ENCODE measurements around the gene RPL41.

The RPL41 gene

DNA sequence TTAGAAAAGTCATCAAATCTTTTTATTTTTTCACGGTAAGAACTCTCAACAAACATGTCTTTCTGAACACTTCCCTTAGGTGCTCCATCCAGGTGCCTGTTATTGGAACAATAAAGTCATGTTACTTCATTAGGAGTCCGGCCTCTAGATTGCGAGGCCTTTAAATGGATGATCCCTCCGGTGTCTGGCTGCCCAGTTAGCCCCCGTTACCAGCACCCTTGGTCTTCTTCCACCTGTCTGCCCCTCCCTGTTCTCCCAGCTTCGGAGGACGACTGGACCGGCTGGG lies 12.7 kb upstream of the RPL41 start:
- DNase-seq = no peak

DNA sequence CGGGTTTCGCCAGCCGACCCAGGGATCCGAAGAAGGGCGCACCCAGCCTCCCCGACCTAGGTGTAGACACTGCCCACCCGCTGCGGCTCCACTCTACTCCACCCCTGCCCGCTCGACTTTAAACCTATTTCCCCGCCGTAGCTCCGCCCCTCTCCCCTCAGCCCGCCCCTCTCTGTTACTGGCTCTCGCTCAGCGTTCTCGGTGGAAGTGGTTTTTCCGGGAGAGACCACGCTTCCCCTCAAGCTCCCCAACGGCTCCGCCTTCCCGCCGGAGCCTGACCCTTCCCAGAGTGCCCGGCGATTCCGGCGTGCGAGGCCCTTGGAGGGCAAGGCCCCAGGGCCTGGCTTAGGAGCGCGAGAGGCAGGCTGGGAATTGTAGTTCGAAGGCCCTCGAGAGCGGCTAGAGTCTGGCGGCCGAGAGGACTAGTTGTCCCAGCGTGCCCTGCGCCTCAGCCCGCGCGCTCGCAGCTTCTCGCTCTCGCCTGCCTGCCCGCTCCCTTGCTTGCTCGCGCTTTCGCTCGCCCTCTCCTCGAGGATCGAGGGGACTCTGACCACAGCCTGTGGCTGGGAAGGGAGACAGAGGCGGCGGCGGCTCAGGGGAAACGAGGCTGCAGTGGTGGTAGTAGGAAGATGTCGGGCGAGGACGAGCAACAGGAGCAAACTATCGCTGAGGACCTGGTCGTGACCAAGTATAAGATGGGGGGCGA lies 12.2 kb upstream of the RPL41 start, which contains the start of gene PA2G4:
Gene PA2G4 (plus strand): TSS at position 451 of the 706 bp plus-strand sequence. CDS start 179 bp downstream, at position 630.
- peak; percentile 100 for DNase-seq

DNA sequence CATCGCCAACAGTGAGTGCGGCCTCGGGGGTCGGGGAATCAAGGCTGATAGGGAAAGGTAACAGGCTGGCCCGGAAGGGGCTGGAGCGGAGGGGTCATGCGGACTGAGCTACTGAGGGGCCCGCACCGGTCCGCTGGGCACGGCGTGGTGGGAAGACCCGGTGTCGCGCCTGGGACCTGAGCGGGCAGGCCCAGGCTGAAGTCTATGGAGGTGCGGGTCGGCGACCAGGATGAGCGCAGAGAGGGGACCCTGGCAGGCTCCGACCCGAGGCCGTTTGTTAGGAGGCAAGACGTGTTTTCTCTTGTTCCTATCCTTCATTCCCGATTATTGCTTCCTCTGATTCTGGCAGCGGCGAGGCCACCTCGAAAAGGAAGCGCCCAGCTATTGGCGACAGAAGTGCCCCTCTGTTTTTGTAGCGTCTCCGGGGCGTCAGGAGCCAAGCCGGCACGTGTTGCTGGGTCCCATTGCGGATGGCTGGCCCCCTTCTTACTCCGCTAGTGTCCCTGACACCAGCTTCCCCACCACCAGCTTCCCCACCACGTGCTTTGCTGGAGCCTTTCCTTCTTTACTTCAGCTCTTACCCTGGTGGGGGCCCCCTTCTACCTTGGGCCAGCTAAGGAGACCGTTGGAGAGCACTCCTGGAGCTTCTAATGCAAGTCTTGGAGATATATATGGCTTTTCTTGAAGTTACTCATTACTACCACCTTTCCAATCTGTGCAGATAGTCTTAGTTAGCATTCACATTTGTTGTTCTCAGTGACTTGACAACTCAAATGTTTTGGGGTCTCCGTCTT lies 11.4 kb upstream of the RPL41 start:
- peak; percentile 44 for DNase-seq

DNA sequence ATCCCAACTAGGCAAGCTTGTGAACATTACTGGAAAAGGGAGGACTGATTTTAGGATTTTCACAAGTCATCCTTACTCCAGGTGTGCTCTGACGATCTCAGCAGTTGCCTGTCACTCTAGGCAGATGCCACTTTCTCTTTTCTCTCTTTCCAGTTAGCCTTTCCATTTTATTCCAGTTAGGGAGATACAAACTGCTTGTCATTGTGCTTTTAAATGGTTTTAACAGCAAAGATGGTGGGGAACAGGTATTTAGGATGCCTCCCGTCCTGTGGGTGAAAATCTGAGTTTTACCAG lies 10.9 kb upstream of the RPL41 start:
- no peak for DNase-seq

DNA sequence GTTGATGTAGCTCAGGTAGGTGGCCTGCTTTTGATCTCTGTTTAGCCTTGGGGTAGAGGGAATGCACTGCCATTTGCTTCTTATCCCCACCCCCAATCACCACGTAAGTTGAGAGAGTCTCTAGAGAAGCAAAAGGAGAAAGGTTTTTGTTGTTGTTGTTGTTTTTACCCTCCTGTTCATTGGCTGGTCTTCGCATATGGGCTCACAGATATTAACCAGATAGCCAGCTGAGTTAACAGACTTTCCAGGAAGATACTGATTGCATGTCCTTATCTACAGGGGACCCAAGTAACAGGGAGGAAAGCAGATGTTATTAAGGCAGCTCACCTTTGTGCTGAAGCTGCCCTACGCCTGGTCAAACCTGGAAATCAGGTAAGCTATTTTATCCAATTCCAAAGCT lies 9.2 kb upstream of the RPL41 start:
- no peak for DNase-seq

DNA sequence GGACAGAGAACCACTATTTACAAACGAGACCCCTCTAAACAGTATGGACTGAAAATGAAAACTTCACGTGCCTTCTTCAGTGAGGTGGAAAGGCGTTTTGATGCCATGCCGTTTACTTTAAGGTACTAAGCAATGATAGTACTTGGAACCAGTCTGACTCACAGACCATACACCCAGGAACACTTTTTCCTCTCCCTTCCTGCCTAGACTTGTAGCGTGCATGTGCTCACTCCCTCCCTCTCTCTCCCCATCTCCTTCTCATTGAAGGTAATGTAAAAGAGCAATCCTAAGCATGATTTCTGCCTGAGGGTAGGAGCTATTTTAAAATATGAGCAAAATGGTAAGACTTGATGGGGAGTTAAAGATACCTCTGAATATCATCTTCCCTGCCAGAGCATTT lies 5.9 kb upstream of the RPL41 start:
- DNase-seq = no peak

DNA sequence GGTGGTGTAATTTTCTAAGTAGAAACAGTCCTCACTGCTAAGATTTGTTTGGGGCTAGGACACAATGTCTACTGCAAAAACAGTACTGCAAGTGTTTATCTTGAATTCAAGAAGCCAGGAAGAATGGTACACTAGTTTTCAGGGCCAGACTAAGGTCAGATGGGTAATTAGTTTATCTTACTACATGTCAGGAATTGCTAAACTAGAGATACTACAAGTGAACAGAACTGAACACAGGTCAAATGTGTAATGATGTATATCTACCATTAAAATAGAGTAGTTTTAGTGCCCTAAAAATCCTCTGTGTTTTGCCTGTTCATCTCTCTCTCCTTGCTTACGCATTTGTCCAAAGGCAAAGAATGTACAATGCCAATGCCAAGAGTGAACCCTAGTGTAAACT lies 2.3 kb upstream of the RPL41 start:
- no peak for DNase-seq

DNA sequence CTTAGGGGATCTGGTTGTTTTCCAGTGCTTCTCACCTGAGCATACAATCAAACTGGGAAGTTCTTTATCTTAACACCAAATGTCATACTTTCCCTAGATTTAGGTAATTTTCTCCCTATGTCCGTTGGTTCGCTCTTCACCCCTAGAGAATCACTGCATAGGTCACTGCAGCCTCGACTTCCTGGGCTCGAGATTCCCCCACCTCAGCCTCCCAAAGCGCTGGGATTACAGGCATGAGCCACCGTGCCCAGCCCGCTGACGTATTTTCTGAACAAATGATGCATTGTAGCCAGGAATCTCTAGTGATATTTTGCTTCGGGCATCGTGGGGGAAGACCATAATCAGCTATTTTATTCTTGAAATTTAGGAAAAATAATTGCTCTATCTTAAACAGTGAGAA lies 1.1 kb upstream of the RPL41 start:
- DNase-seq = no peak

DNA sequence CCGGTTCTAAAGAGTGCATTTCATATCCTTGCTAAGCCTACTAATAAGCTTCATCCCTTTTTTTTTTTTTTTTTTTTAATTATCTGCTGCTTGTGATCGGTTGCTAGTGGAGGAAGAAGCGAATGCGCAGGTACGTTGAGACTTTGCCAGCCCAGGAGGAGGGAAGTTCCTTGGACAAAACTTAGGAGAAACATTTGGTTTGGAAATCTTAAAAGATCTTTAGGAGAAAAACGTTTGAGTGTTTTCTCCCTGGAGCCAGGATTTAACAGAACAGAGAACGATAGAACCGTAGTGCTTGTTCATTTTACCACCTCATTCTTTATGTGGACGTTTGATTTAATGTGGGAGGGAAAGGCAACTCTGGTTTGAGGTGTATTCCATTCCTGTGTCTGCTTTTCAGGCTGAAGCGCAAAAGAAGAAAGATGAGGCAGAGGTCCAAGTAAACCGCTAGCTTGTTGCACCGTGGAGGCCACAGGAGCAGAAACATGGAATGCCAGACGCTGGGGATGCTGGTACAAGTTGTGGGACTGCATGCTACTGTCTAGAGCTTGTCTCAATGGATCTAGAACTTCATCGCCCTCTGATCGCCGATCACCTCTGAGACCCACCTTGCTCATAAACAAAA lies 761 bp downstream of the RPL41 start:
- DNase-seq = peak; percentile 29

DNA sequence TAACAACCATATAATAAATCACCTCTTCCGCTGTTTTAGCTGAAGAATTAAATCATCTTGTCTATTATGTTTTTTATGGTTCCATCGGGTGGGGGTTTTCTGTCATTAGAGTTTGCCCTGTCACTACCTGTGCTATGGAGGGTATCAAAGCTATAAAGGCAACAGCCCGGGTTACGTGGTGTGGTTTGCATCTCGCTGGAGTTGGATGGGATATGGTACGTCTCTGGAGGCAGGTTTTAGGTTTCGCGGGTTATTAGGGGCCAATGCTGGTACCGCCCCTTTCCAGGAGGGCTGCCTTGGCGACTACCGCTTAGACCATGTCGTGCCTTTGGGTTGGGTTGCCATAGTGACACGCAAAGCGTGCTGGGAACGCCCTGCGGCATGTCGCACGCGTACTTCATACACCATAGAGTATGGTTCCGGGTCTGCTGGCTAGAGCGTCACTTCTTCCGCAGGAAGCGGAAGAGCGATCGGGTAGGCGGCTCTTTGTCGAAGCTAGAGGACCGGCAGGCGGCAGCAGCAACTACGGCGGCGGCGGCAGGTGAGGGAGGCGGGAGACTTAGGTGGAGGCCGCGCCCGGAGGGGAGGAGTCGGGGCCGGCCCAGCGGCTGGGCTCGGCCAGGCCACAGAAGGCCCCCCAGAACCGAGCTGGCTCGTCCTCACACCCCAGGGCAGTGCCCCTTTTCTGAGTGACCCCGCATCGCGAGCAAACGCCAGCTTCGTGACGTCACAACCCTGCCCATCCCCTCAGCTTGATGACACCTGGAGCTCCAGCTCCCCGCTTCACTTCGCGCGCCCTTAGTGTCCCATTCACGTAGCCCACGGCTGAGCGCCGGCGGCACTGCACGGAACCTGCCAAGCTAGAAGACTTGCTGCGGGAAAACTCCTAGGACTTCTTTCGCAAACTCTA lies 1.6 kb downstream of the RPL41 start, which contains the start of gene ZC3H10:
Gene ZC3H10 (plus strand): TSS at position 489 of the 910 bp plus-strand sequence. CDS start 2,297 bp downstream, outside the sequence.
- DNase-seq = peak; percentile 100

DNA sequence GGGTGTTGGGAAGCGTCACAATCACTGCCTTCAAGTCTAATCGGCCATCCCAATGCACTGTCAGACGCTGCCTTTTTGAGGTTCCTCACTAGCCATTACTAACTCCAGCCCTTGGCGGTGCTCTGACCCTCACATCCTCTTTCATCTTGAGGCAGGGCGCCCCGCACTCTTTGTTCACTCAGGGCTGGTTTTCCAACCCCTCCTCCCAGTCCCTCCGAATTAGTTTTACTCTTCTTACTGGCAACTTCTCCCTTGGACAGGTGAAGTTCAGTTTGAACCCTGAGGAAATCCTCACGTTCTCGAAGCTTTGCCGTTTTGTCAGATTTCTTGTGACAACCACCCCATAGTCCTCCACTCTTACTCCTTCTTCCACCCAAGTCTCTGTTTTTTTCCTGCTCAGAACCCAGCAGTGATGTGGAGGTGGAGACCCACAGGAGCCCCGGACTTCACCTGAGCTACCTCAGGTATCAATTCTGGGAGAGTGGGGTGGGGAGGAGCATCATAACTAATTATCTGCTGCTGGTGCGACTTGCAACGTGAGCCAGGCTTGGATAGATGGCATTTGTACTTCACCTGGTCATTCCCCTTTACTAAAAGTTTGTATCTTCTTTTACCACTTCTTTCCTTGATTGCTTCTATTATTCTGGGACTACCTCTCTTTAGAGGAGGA lies 2.4 kb downstream of the RPL41 start:
- DNase-seq = no peak

DNA sequence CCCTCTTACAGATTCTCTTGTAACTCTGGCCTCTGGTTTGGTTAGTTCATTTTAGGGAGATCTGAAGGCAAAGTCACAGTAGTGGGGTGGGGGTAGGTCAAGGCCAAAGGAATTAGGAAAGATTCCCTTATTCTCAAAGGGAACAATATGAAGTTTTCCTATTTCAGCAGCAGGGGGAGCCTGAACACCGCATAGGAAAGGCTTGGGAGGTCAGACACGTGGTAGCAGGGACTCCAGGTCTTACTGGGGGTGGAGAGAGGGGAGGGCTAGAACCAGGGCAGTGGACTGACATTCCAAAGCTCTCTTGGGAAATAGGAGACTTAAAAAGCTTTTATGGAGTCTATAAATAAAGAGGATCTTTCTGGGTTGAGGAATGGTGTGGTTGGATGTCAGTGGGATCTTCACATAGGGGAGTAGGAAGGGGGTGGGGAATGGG lies 2.9 kb downstream of the RPL41 start:
- DNase-seq = peak; percentile 75

DNA sequence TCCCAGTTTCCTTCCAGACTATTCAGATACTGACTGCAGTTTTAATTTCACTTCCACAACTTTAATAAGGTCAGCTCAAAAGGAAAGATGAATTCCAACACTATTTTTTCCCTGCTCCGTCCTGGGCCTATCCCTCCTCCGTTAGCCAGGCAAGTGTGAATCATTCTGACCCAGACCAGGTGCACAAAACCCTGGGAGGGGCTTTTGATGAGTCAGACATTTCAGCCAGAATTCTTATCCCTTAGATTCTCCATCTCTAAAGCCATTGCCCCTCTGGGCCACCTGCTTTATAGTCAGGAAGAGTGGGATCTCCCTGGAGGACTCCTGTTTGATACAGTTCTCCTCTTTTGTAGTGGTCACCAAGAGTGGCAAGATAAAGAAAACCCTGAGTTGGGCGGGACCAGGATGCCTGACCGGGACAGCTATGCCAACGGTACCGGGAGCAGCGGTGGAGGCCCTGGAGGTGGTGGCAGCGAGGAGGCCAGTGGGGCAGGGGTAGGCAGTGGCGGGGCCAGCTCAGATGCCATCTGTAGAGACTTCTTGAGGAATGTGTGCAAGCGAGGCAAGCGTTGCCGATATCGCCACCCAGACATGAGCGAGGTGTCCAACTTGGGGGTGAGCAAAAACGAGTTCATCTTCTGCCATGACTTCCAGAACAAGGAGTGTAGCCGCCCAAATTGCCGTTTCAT lies 3.9 kb downstream of the RPL41 start:
- DNase-seq = no peak

DNA sequence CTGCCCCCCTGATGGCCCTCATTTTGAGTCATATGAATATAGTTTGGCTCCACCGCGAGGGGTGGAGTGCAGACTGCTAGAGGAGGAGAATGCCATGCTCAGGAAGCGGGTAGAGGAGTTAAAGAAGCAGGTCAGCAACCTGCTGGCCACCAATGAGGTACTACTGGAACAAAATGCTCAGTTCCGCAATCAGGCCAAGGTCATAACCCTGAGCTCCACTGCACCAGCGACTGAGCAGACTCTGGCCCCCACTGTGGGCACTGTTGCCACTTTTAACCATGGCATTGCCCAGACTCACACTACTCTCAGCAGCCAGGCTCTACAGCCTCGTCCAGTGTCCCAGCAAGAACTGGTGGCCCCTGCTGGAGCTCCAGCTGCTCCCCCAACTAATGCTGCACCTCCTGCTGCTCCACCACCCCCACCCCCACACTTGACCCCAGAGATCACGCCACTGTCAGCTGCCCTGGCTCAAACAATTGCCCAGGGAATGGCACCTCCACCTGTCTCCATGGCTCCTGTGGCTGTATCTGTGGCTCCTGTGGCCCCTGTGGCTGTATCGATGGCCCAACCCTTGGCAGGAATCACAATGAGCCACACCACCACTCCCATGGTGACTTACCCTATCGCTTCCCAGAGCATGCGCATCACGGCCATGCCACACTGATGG lies 4.9 kb downstream of the RPL41 start:
- DNase-seq = no peak

DNA sequence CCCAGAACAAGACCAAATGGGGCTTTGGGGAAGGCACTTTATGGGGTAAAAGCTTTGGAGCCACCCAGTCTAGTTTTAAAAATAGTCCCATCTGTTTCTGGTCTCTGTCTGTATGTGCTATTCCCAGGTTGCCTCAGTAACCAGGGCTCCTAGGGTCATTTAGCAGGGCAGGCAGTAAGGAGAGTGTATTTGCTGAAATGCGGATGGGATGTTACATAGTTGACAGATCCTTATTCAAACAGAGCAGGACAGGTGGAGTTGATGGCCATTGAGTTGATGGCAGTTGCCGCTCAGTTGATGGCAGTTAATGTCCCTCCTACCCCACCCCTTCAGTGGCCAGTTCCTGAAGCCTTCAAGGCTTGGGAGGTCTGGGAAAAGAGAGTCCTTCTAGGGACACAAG lies 6.2 kb downstream of the RPL41 start:
- no peak for DNase-seq

DNA sequence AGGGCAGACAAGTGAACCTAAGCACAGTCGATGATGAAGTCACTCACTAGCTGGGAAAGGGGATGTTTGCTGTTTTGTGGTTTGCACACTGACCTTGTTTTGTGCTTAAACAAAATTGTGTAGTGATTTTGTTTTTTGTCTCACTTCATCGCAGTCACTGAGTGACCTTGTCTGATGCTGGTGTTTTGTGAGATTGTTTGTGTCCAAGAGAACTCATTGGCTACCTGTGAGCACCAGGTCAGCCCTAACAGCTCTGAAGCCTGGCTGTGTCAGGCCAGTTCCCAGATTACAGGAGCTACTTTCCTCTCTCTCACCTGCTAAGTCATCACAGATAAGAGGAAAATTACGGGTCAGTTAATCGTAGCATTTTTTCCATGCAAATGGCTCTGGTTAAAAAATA lies 7.7 kb downstream of the RPL41 start:
- no peak for DNase-seq

DNA sequence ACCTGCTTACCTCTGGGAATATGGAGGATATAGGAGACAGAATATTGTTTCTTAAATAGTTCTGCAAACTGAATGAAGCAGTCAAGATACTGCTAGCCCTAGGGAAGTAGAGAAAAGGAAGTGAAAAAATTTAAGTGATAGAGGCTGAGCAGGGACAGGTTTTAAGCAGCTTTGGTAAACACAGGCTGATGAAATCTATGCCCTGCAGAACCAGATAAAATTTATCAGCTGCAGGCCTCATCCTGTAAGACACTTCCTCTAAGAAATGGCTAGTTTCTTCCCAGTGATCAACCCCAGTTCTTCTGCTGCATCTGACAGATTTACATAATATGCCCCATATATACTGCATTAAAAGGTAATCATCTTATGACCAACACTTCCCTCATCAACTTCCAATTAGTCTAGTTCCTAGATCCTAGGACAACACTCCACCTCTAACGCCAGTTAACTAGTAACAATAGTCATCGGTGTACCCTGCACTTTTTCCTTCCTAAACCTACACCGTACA lies 10.4 kb downstream of the RPL41 start:
- DNase-seq = no peak

DNA sequence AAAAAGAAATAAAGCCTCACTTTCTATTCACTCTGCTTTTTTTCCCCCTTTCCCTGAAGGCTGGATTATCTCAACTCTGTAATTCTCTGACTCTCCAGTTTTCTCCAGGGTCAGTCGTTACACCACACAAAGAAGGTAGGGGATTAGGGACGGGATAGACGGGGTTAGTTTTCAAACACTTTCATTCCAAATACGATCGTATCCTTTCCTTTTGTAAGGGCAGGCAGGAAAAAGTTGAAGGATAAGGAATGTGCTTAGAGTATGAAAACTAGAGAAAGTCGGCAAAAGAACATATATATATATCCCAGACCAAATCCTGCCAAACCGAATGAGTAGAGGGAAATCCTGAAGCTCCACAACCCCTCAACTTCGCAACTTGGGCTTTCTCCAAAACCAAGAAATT lies 11.1 kb downstream of the RPL41 start:
- DNase-seq = no peak

DNA sequence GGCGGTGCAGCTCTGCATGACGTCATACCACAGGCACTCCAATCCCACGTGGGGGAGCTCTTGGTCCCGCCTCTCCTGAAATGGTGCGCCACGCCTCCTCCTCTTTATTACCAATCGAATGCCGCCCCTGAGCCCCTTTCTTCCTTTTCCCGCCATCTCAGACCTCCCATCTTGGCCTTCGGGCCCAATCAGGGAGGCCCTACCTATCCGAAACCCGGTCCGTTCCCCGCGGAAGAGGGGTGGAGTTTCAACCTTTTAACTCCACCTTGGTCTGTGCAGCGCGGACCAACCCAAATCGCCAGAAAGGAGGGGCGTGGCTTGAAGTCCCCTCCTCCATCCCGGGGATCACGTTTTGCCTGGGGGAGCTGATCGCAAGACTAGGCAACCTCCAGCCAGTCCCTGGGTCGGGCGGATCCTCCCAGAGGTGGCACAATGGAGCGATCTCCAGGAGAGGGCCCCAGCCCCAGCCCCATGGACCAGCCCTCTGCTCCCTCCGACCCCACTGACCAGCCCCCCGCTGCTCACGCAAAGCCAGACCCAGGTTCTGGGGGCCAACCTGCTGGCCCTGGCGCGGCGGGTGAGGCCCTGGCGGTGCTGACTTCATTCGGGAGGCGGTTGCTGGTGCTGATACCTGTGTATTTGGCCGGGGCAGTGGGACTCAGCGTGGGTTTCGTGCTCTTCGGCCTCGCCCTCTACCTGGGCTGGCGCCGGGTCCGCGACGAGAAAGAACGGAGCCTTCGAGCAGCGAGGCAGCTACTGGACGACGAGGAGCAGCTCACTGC lies 11.6 kb downstream of the RPL41 start, which contains the start of gene ESYT1:
Gene ESYT1 (plus strand): TSS at position 380 of the 782 bp plus-strand sequence. CDS start 53 bp downstream, at position 433.
- peak; percentile 100 for DNase-seq

DNA sequence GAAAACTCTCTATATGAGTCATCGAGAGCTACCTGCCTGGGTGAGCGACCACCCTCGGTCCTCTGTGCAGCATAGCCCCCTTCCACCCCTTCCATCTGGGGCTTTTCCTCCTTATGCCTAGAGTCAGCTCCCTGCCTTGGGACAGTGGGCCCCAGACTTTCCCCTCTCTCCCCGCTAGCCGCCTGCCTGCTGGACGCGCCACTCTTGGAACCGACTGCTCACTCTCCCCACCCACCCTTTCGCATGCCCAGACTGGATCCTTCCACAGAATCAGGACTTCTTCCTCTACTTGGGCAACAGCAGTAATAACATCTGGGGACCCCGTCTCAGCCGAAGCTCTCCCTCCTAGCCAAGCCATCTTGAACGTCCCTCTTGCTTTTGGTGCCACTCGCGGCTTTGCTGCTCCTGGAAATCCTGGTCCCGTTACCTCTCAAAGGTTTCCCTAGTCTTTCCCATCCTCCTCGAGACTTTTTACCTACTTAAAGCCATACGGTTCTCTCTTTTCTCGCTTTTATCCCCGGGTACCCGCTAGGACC lies 12.3 kb downstream of the RPL41 start:
- no peak for DNase-seq
